HG02759 (cell line): ENCODE data around the gene MYADM.

ENCODE experiments used
- ATAC-seq: cut with Tn5 transposase; IDR thresholded peaks from one replicate; pipeline ENCODE4 v1.9.1; 2021; ENCODE audit warnings: mild to moderate bottlenecking, moderate library complexity; ENCODE audit not compliant: unreplicated experiment

Gene MYADM

GRCh38 chr19:53909471-53910169 is 41.9 kb downstream of the MYADM start:
- no peak for ATAC-seq

GRCh38 chr19:53910170-53910518 is 42.5 kb downstream of the MYADM start:
- no peak for ATAC-seq

GRCh38 chr19:53912653-53913052 is 45.0 kb downstream of the MYADM start:
- ATAC-seq = no peak

GRCh38 chr19:53915000-53915399 is 47.3 kb downstream of the MYADM start:
- no peak for ATAC-seq

- no peak for ATAC-seq
Measured at GRCh38 chr19:53916004-53916403, 48.3 kb downstream of the MYADM start.

GRCh38 chr19:53917356-53917755 is 49.7 kb downstream of the MYADM start:
- no peak for ATAC-seq
